IMR-90 (cell line): Measurements from ENCODE around the gene CREB3L1. TPM values are rescaled to one million over a fixed set of nuclear protein-coding genes. Genes with fewer than 3 reads are reported as not detected.
A peak's percentile ranks its signal among the peaks of the same experiment; 100 is the strongest.

ENCODE experiments used
- ATAC-seq: fragments of 200-7000 bp; cut with Tn5 transposase; 2 replicates; pipeline ENCODE4 v1.9.1; 2020; ENCODE audit warnings: low read depth, mild to moderate bottlenecking, moderate library complexity
- BruUV-seq: library from RNA; stranded (reverse); fragments of 400-500 nt; replicated peaks from 2 replicates; lab custom pipeline; 2021; lab: Mats Ljungman, UMichigan
- CTCF ChIA-PET: fragments of 300-600 bp; formaldehyde crosslinking; extraction: SDS; loops from one replicate; lab custom pipeline; 2021; ENCODE audit warnings: antibody characterized with exemption; lab: Yijun Ruan, JAX
- POLR2A ChIA-PET: fragments of 300-600 bp; sonication (Branson Sonifier 250); formaldehyde crosslinking; loops from one replicate; lab custom pipeline; 2022; ENCODE audit warnings: antibody characterized with exemption; ENCODE audit not compliant: unreplicated experiment; lab: Charles Lee
- DNase-seq: peaks from one replicate; pipeline ENCODE4 v3.0.0; 2013
- H2AFZ ChIP-seq: replicated peaks from 2 replicates; pipeline ENCODE3; 2013; ENCODE audit warnings: low read length, mild to moderate bottlenecking; ENCODE audit not compliant: poor library complexity
- H2AK5ac ChIP-seq: 2 replicates; pipeline ENCODE4 v1.6.1; 2013; ENCODE audit warnings: low read depth, low read length, inconsistent platforms
- H2AK9ac ChIP-seq: replicated peaks from 2 replicates; pipeline ENCODE3; 2013; ENCODE audit warnings: mild to moderate bottlenecking, low read depth, low read length, moderate library complexity; ENCODE audit not compliant: poor library complexity
- H2BK120ac ChIP-seq: 2 replicates; pipeline ENCODE4 v1.6.1; 2013; ENCODE audit warnings: low read depth, low read length, inconsistent platforms
- H2BK15ac ChIP-seq: 3 replicates; pipeline ENCODE4 v1.6.1; 2013; ENCODE audit warnings: low read depth, low read length, inconsistent platforms
- H2BK20ac ChIP-seq: 2 replicates; pipeline ENCODE4 v1.6.1; 2013; ENCODE audit warnings: low read depth, mild to moderate bottlenecking, inconsistent platforms, low read length, moderate library complexity
- H2BK5ac ChIP-seq: 2 replicates; pipeline ENCODE4 v1.6.1; 2013; ENCODE audit warnings: mild to moderate bottlenecking, low read depth, low read length, inconsistent platforms; ENCODE audit not compliant: poor library complexity, severe bottlenecking
- H3K14ac ChIP-seq: replicated peaks from 2 replicates; pipeline ENCODE4 v1.6.1; 2013; ENCODE audit warnings: low read depth, low read length, inconsistent platforms
- H3K18ac ChIP-seq: 2 replicates; pipeline ENCODE4 v1.6.1; 2013; ENCODE audit warnings: low read depth, low read length, control low read depth
- H3K23ac ChIP-seq: 2 replicates; pipeline ENCODE4 v1.6.1; 2013; ENCODE audit warnings: low read depth, low read length, inconsistent platforms
- H3K27ac ChIP-seq: 2 replicates; pipeline ENCODE4 v1.5.1; 2013; ENCODE audit warnings: mild to moderate bottlenecking, control low read depth, low read length; ENCODE audit not compliant: insufficient read depth
- H3K27me3 ChIP-seq: 2 replicates; pipeline ENCODE4 v1.6.1; 2013; ENCODE audit warnings: low read length; ENCODE audit not compliant: control insufficient read depth, insufficient read depth
- H3K36me3 ChIP-seq: 2 replicates; pipeline ENCODE4 v1.6.1; 2013; ENCODE audit warnings: low read length, mixed read lengths; ENCODE audit not compliant: control insufficient read depth, insufficient read depth
- H3K4ac ChIP-seq: 2 replicates; pipeline ENCODE4 v1.6.1; 2013; ENCODE audit warnings: low read depth, low read length, inconsistent platforms
- H3K4me1 ChIP-seq: 2 replicates; pipeline ENCODE4 v1.6.1; 2013; ENCODE audit warnings: low read length, mixed read lengths; ENCODE audit not compliant: control insufficient read depth, insufficient read depth
- H3K4me2 ChIP-seq: 2 replicates; pipeline ENCODE4 v1.6.1; 2013; ENCODE audit warnings: low read depth, mild to moderate bottlenecking, control low read depth, low read length, moderate library complexity
- H3K4me3 ChIP-seq: 2 replicates; pipeline ENCODE4 v1.5.1; 2013; ENCODE audit warnings: low read depth, mild to moderate bottlenecking, control low read depth, low read length, moderate library complexity; ENCODE audit not compliant: insufficient read depth
- H3K56ac ChIP-seq: 2 replicates; pipeline ENCODE4 v1.6.1; 2013; ENCODE audit warnings: low read length, inconsistent platforms; ENCODE audit not compliant: insufficient read depth; ENCODE audit errors: extremely low read depth
- H3K79me1 ChIP-seq, 2 experiments: 2 replicates each; pipeline ENCODE4 v1.6.1; 2013; ENCODE audit warnings: low read length in 2 of 2, inconsistent platforms in 1 of 2, low read depth in 1 of 2
- H3K9ac ChIP-seq: 2 replicates; pipeline ENCODE4 v1.6.1; 2013; ENCODE audit warnings: low read depth, low read length, control low read depth
- H3K9me1 ChIP-seq: 2 replicates; pipeline ENCODE4 v1.6.1; 2013; ENCODE audit warnings: low read length, inconsistent platforms; ENCODE audit not compliant: insufficient read depth
- H3K9me3 ChIP-seq: 2 replicates; pipeline ENCODE4 v1.6.1; 2013; ENCODE audit warnings: low read length; ENCODE audit not compliant: control insufficient read depth, insufficient read depth
- H4K20me1 ChIP-seq: 2 replicates; pipeline ENCODE4 v1.6.1; 2013; ENCODE audit warnings: low read length, inconsistent platforms; ENCODE audit not compliant: insufficient read depth
- H4K5ac ChIP-seq: 2 replicates; pipeline ENCODE4 v1.6.1; 2013; ENCODE audit warnings: mild to moderate bottlenecking, low read depth, low read length, control low read depth
- H4K8ac ChIP-seq, 2 experiments: 2 replicates each; pipeline ENCODE4 v1.6.1; 2013; ENCODE audit warnings: low read depth in 2 of 2, low read length in 2 of 2, control low read depth in 1 of 2, inconsistent platforms in 1 of 2
- H4K91ac ChIP-seq: 2 replicates; pipeline ENCODE4 v1.6.1; 2013; ENCODE audit warnings: low read depth, low read length, inconsistent platforms; ENCODE audit not compliant: insufficient read depth
- BHLHE40 ChIP-seq: fragments of 150-350 bp; IDR thresholded peaks from 2 replicates; pipeline ENCODE4 v1.6.1; 2016; ENCODE audit warnings: mild to moderate bottlenecking, low read depth, low read length
- FOS ChIP-seq: fragments of 150-350 bp; IDR thresholded peaks from 2 replicates; pipeline ENCODE4 v1.6.1; 2016; ENCODE audit warnings: low read depth, low read length
- MAZ ChIP-seq: IDR thresholded peaks from 2 replicates; pipeline ENCODE4 v1.6.1; 2012; ENCODE audit warnings: low read depth, mild to moderate bottlenecking, low read length, improper control_type of control experiment, moderate library complexity, borderline replicate concordance
- MXI1 ChIP-seq: IDR thresholded peaks from 2 replicates; pipeline ENCODE4 v1.6.1; 2012; ENCODE audit warnings: low read depth, mild to moderate bottlenecking, low read length, moderate library complexity, borderline replicate concordance
- NFE2L2 ChIP-seq: fragments of 150-350 bp; IDR thresholded peaks from 2 replicates; pipeline ENCODE4 v1.6.1; 2016; ENCODE audit warnings: low read depth, mild to moderate bottlenecking, low read length
- SMC3 ChIP-seq: fragments of 150-350 bp; IDR thresholded peaks from 2 replicates; pipeline ENCODE4 v1.6.1; 2016; ENCODE audit warnings: low read depth, mild to moderate bottlenecking, antibody characterized with exemption, low read length, moderate library complexity
- USF2 ChIP-seq: fragments of 150-350 bp; IDR thresholded peaks from 2 replicates; pipeline ENCODE4 v1.6.1; 2017; ENCODE audit warnings: mild to moderate bottlenecking, antibody characterized with exemption, low read length, low read depth
- WGBS, 2 experiments: methylation state at CpG; one replicate each; pipeline versions ENCODE4 v1.1.5 to v1.1.7; 2013; ENCODE audit warnings: missing lambda C conversion rate in 2 of 2; ENCODE audit not compliant: insufficient read length in 1 of 2; ENCODE audit errors: extremely low coverage in 2 of 2; 5-methylcytosine and 5-hydroxymethylcytosine counted together
- dilution Hi-C: fragments of 300-500 bp; cut with HindIII; formaldehyde crosslinking; loops from one replicate; pipeline ENCODE4 v1.14.3; 2018; ENCODE audit warnings: low sequenced_read_pairs; ENCODE audit not compliant: unreplicated experiment
- in situ Hi-C: fragments of 300-500 bp; cut with MboI; formaldehyde crosslinking; loops from 3 replicates; pipeline ENCODE4 v1.14.3; 2019; ENCODE audit warnings: low sequenced_read_pairs, inconsistent platforms, mixed read lengths
- intact Hi-C: fragments of 100-400 bp; cut with micrococcal nuclease; formaldehyde crosslinking; loops from 2 replicates; pipeline ENCODE4 v1.10.0; 2022
- polyA plus RNA-seq, 3 experiments: library from polyadenylated mRNA; depleted of rRNA; stranded (reverse); fragments of >200 nt; gene quantifications; 2 replicates each; pipeline ENCODE4 v1.2.3, GENCODE V29; 2012; ENCODE audit warnings: low replicate concordance in 1 of 3
- total RNA-seq: library from RNA; depleted of rRNA; stranded (reverse); fragments of >200 nt; gene quantifications from 2 replicates; pipeline ENCODE4 v1.2.3, GENCODE V29; 2012

The CREB3L1 gene
- total and polyA plus RNA-seq, 2 of the 4 experiments (the other 2 are of a cell fraction): 8.1 to 82.3 TPM

- Histone ChIP-seq H3K9me1 (peaks cover 3% of the 10 kb centered on the region), H2AK5ac (no peak overlapping the region), H2BK120ac (no peak overlapping the region), H3K27me3 (peaks cover 19% of the 10 kb centered on the region), H3K14ac (peak overlapping the region; percentile 17; the same call in 1 of the 2 replicates), H2AK9ac (peak overlapping the region; percentile 71), H2BK5ac (no peak overlapping the region), H3K79me1 (no peaks in the 10 kb centered on the region), H4K8ac (peak overlapping the region in 1 of 2 experiments; percentile 46; a peak in 1 of 4 replicates), H3K4me1 (peaks cover 8% of the 10 kb centered on the region), H4K20me1 (no peaks in the 10 kb centered on the region), H3K56ac (no peak overlapping the region), H3K9me3 (no peaks in the 10 kb centered on the region), H3K18ac (no peak overlapping the region), H3K4ac (no peak overlapping the region), H3K4me3 (no peak overlapping the region), H4K5ac (no peak overlapping the region), H3K27ac (no peak overlapping the region), H4K91ac (no peak overlapping the region; the same call in 1 of the 2 replicates), H3K23ac (no peak overlapping the region), H3K36me3 (no peaks in the 10 kb centered on the region), H2BK15ac (no peak overlapping the region), H2AFZ (peak overlapping the region; percentile 86), H2BK20ac (no peak overlapping the region), H3K4me2 (peak overlapping the region; percentile 21), H3K9ac (no peak overlapping the region)
- TF ChIP-seq SMC3 (no peak), FOS (no peak), MAZ (no peak), USF2 (no peak), BHLHE40 (no peak), NFE2L2 (no peak), MXI1 (no peak)
- no TSS peak for BruUV-seq
- CTCF ChIA-PET: no interaction called here
- intact Hi-C loops (no loop called here), dilution Hi-C loops (no loop called here), in situ Hi-C loops (no loop called here)
- DNase-seq: no peak
- ATAC-seq: peak; percentile 36
- 87% methylated on average over 4 of the region's 16 CpGs; no CpG with 5 or more reads in 1 of the 2 experiments for WGBS, 2 experiments
- POLR2A ChIA-PET: no interaction called here
Observed at GRCh38 chr11:46338988-46339666, 61.7 kb downstream of the CREB3L1 start.
